ENCODE data around the gene KIF13A. TPM values are rescaled to one million over a fixed set of nuclear protein-coding genes. Genes with fewer than 3 reads are reported as not detected.
A peak's percentile ranks its signal among the peaks of the same experiment; 100 is the strongest.
"Not testable (repeated sequence)": the region's sequence is repeated elsewhere in the genome, so short reads cannot be mapped to it uniquely, and the experiment has no call there.

KIF13A gene
- total RNA-seq, 1 experiment from 2014 or later = 14.1 TPM

DNA sequence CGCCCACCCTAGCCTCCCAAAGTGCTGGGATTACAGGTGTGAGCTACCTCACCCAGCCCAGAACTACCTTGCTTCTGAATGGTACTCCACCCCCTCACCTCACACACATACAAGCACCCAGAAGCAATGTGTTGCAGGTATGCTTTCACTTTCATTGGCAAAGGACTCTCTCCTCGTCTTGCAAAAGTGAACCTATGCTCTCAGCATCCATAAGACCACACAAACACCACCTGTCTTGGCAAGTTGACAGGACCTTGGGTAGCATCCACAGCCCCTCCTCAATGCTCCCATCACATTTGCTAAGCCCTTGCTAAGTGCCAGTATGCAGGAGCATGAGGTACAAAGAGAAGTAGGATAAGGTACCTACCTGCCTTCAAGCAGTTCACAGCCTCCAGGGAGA lies 3.7 kb downstream of the KIF13A start:
- Mint-ChIP-seq H3K27ac (ENCODE audit: unreplicated experiment) (no peak overlapping the region), H3K27me3 (ENCODE audit: unreplicated experiment) (no peaks in the 10 kb centered on the region), H3K9me3 (ENCODE audit: low read depth, unreplicated experiment) (no peaks in the 10 kb centered on the region), H3K4me3 (ENCODE audit: low read depth, unreplicated experiment) (peak overlapping the region; percentile 69), H3K36me3 (ENCODE audit: insufficient read depth, unreplicated experiment) (peaks cover 19% of the 10 kb centered on the region), H3K4me1 (ENCODE audit: low read depth, unreplicated experiment) (peaks cover 35% of the 10 kb centered on the region)
- no peak for DNase-seq
- no TSS peak for BruUV-seq (replicated peaks)
- CTCF ChIA-PET = no interaction called here
- intact Hi-C loops (cut with micrococcal nuclease; ENCODE audit: unreplicated experiment) = loop anchor here (10.0 kb wide), 2 partner anchors 119 to 141 kb away; partner anchors contain the start of gene NHLRC1
- TF ChIP-seq, protein P1, sequence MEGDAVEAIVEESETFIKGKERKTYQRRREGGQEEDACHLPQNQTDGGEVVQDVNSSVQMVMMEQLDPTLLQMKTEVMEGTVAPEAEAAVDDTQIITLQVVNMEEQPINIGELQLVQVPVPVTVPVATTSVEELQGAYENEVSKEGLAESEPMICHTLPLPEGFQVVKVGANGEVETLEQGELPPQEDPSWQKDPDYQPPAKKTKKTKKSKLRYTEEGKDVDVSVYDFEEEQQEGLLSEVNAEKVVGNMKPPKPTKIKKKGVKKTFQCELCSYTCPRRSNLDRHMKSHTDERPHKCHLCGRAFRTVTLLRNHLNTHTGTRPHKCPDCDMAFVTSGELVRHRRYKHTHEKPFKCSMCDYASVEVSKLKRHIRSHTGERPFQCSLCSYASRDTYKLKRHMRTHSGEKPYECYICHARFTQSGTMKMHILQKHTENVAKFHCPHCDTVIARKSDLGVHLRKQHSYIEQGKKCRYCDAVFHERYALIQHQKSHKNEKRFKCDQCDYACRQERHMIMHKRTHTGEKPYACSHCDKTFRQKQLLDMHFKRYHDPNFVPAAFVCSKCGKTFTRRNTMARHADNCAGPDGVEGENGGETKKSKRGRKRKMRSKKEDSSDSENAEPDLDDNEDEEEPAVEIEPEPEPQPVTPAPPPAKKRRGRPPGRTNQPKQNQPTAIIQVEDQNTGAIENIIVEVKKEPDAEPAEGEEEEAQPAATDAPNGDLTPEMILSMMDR (IDR thresholded peaks at IDR 0.05; ENCODE audit: unreplicated experiment) = no peak

DNA sequence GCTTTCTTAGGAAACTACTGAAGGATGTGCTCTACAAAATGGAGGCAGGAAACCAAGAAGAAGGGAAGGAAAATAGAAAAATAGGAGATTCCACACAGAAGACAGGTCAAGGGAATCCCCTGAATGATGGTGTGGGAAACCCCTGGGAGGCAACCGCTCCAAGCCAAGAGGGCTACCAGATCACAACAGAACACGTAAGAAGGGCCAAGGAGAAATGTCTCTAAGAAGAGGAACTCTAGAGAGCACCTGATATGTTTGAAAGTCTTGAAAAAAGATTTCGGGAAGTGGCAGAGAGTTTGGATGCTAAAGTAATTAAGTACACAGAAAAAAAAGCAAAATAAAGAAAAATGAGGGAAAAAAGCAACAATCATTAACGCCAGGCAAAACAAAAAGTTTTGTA lies 7.1 kb downstream of the KIF13A start:
- H3K9me3 Mint-ChIP-seq (ENCODE audit: low read depth, unreplicated experiment) = no peaks in the 10 kb centered on the region
- peak overlapping the region; percentile 12 for H3K4me3 Mint-ChIP-seq (ENCODE audit: low read depth, unreplicated experiment)
- peaks cover 35% of the 10 kb centered on the region for H3K4me1 Mint-ChIP-seq (ENCODE audit: low read depth, unreplicated experiment)
- no TSS peak for BruUV-seq (replicated peaks)
- no peak for DNase-seq
- H3K27ac Mint-ChIP-seq (ENCODE audit: unreplicated experiment) = peak overlapping the region; percentile 28
- no peaks in the 10 kb centered on the region for H3K27me3 Mint-ChIP-seq (ENCODE audit: unreplicated experiment)
- CTCF ChIA-PET = interaction anchor here (0.7 to 0.8 kb wide), 2 partner anchors 9 to 1498 kb away, joined by 3 read pairs; no protein-coding TSS in a partner anchor
- TF ChIP-seq, protein P1 (IDR thresholded peaks at IDR 0.05; ENCODE audit: unreplicated experiment) = no peak
- intact Hi-C loops (cut with micrococcal nuclease; ENCODE audit: unreplicated experiment) = loop anchor here (10.0 kb wide), 2 partner anchors 116 to 144 kb away; partner anchors contain the start of gene NHLRC1
- H3K36me3 Mint-ChIP-seq (ENCODE audit: insufficient read depth, unreplicated experiment) = no peaks in the 10 kb centered on the region

DNA sequence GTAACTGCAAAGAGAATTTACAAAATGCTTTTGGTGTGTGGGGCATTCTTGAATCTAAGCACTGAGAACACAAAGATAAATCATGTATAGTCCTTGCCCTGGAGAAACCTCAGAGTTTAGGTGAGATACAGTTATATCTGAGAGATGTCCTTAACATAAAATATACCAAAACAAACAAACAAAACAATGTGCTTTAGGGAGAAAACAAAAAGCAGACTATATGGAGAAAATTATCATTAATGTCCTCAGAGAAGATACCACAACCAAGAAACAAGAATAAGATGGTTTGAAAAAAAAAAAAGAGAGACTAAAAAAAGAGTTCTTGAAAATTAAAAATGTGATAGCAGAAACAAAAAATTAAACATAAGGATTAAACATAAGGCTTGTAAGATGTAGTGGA lies 8.0 kb downstream of the KIF13A start:
- Mint-ChIP-seq H3K4me3 (ENCODE audit: low read depth, unreplicated experiment) (no peak overlapping the region), H3K27me3 (ENCODE audit: unreplicated experiment) (no peaks in the 10 kb centered on the region), H3K36me3 (ENCODE audit: insufficient read depth, unreplicated experiment) (no peaks in the 10 kb centered on the region), H3K27ac (ENCODE audit: unreplicated experiment) (no peak overlapping the region), H3K4me1 (ENCODE audit: low read depth, unreplicated experiment) (peaks cover 30% of the 10 kb centered on the region), H3K9me3 (ENCODE audit: low read depth, unreplicated experiment) (no peaks in the 10 kb centered on the region)
- intact Hi-C loops (cut with micrococcal nuclease; ENCODE audit: unreplicated experiment) = no loop called here
- no TSS peak for BruUV-seq (replicated peaks)
- TF ChIP-seq, protein P1 (IDR thresholded peaks at IDR 0.05; ENCODE audit: unreplicated experiment) = no peak
- CTCF ChIA-PET = no interaction called here
- DNase-seq = no peak

DNA sequence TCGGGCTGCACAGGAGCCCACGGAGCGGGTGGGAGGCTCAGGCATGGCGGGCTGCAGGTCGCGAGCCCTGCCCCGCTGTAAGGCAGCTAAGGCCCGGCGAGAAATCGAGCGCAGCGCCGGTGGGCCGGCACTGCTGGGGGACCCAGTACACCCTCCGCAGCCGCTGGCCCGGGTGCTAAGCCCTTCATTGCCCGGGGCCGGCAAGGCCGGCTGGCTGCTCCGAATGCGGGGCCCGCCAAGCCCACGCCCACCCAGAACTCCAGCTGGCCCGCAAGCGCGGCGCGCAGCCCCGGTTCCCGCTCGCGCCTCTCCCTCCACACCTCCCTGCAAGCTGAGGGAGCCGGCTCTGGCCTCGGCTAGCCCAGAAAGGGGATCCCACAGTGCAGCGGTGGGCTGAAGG lies 11.2 kb downstream of the KIF13A start:
- DNase-seq; H3K36me3 Mint-ChIP-seq (ENCODE audit: insufficient read depth, unreplicated experiment); H3K9me3 Mint-ChIP-seq (ENCODE audit: low read depth, unreplicated experiment); H3K4me3 Mint-ChIP-seq (ENCODE audit: low read depth, unreplicated experiment); BruUV-seq (replicated peaks); H3K27ac Mint-ChIP-seq (ENCODE audit: unreplicated experiment); intact Hi-C loops (cut with micrococcal nuclease; ENCODE audit: unreplicated experiment); H3K27me3 Mint-ChIP-seq (ENCODE audit: unreplicated experiment): not testable (repeated sequence)
- peaks cover 19% of the 10 kb centered on the region for H3K4me1 Mint-ChIP-seq (ENCODE audit: low read depth, unreplicated experiment)
- CTCF ChIA-PET = interaction anchor here (0.7 kb wide), 1 partner anchor 162 kb away, joined by 6 read pairs; no protein-coding TSS in a partner anchor

DNA sequence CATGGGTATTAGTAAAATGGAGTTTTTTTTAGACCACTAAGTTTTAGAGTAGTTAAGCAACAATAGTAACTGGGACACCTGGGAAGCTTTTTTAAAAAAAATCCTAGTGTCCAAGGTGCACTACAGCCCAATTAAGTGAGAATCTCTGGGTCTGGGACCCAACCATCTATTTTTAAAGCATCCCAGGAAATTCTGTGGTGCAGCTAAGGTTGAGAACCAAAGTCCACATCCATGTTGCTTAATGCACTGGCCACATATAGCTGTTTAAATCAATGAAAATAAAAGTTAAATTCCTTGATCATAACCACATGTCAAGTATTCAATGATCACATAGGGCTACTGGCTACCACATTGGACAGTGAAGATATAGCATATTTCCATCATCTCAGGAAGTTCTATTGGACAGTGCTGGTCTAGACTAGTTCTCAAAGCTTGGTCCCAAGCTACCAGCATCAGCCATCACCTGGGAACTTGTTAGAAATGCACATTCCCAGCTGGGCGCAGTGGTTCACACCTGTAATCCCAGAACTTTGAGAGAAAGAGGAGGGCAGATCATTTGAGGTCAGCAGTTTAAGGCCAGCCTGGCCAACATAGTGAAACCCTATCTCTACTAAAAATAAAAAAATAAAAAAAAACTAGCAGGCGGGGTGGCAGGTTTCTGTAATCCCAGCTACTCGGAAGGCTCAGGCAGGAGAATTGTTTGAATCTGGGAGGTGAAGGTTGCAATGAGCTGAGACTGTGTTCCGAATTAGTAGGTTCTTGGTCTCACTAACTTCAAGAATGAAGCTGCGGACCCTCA lies 12.7 kb downstream of the KIF13A start:
- no TSS peak for BruUV-seq (replicated peaks)
- Mint-ChIP-seq H3K27me3 (ENCODE audit: unreplicated experiment) (no peaks in the 10 kb centered on the region), H3K27ac (ENCODE audit: unreplicated experiment) (no peak overlapping the region), H3K9me3 (ENCODE audit: low read depth, unreplicated experiment) (no peaks in the 10 kb centered on the region), H3K4me3 (ENCODE audit: low read depth, unreplicated experiment) (no peak overlapping the region), H3K4me1 (ENCODE audit: low read depth, unreplicated experiment) (peaks cover 5% of the 10 kb centered on the region), H3K36me3 (ENCODE audit: insufficient read depth, unreplicated experiment) (no peaks in the 10 kb centered on the region)
- no peak for DNase-seq
- TF ChIP-seq, protein P1 (IDR thresholded peaks at IDR 0.05; ENCODE audit: unreplicated experiment) = no peak
- CTCF ChIA-PET = interaction anchor here (0.6 kb wide), 2 partner anchors 42 to 129 kb away, joined by 4 read pairs; no protein-coding TSS in a partner anchor
- intact Hi-C loops (cut with micrococcal nuclease; ENCODE audit: unreplicated experiment) = no loop called here

Measured in Calu3 (cell line).